GM12873 (cell line): ENCODE measurements around the gene CTNNA2.

Experiments
- TF ChIP-seq, protein P1 (sequence below): IDR thresholded peaks from 2 replicates; pipeline ENCODE4 v1.5.1; 2012; ENCODE audit warnings: low read depth, mild to moderate bottlenecking, moderate library complexity, low read length, control low read depth; ENCODE audit not compliant: insufficient read depth; ENCODE audit errors: missing control alignments

CTNNA2 gene

DNA sequence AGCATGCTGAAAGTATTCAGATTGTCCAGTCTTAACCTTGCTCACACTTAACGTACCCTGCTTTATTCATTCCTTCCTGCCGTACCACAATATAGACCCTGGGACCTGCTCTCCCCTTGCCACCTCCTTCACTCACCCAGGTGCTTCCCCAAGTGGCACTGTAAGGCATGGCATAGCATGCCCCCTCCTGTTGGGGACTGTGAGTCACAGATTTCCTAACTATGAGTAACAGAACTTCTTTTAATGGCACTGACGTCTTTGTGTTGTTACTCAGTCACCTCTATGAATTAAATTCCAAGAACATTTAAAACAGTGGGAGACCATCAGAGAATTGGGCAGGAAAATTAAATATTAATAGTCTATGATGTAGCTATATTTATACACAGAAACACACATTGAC is 117.2 kb downstream of the CTNNA2 start:
- TF ChIP-seq, protein P1, sequence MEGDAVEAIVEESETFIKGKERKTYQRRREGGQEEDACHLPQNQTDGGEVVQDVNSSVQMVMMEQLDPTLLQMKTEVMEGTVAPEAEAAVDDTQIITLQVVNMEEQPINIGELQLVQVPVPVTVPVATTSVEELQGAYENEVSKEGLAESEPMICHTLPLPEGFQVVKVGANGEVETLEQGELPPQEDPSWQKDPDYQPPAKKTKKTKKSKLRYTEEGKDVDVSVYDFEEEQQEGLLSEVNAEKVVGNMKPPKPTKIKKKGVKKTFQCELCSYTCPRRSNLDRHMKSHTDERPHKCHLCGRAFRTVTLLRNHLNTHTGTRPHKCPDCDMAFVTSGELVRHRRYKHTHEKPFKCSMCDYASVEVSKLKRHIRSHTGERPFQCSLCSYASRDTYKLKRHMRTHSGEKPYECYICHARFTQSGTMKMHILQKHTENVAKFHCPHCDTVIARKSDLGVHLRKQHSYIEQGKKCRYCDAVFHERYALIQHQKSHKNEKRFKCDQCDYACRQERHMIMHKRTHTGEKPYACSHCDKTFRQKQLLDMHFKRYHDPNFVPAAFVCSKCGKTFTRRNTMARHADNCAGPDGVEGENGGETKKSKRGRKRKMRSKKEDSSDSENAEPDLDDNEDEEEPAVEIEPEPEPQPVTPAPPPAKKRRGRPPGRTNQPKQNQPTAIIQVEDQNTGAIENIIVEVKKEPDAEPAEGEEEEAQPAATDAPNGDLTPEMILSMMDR: no peak

DNA sequence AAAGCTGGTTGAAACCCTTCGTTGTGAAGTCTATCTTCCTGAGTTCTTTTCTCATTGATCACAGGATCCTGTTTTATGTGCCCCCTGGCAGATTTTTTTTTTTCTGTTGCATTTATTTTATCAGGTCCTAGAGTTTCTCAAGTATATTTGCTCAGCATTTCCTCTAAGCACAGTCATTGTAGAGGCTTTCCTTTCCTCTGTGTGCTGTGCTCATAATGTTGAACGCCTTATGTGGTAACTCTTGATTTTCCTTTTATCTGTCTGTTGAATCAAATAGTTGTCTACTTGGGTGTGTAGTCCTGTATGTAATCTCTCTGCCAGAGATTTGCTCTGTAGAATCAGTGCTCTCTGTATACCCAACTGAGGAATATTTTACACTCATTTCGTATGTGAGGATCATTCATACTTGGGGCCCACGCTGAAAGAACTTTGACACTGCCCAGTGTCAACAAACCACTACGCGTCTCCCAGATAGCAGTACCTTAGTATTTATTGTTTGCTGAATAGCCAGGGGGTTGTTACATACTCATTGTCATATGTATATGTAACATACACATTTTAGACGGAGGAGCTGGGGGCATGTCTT is 118.2 kb downstream of the CTNNA2 start:
- TF ChIP-seq, protein P1: no peak

GRCh38 chr2:79638410-79638809 is 125.6 kb downstream of the CTNNA2 start:
- TF ChIP-seq, protein P1: no peak

DNA sequence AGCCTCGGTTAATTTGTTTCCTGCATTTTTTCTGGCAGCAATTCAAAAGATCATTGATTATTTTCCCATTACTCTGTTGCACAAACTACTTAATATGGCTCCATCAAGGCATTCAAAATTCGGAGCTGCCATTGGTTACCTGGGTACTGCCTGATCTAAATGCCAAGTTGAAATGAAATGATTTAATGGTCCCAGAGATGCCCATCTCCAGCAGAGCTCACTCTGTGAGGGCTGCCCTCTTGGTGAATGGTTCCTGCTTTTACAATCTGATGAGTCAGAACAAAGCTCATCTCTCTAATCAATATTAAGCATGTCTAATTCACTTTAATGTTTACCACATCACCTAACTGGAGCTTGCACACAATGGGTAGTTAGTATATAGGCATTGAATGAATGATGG is 126.1 kb downstream of the CTNNA2 start:
- TF ChIP-seq, protein P1: no peak

GRCh38 chr2:79640001-79640400 is 127.2 kb downstream of the CTNNA2 start:
- TF ChIP-seq, protein P1: no peak

- TF ChIP-seq, protein P1: no peak
Measured at GRCh38 chr2:79649531-79649930, 136.7 kb downstream of the CTNNA2 start.

DNA sequence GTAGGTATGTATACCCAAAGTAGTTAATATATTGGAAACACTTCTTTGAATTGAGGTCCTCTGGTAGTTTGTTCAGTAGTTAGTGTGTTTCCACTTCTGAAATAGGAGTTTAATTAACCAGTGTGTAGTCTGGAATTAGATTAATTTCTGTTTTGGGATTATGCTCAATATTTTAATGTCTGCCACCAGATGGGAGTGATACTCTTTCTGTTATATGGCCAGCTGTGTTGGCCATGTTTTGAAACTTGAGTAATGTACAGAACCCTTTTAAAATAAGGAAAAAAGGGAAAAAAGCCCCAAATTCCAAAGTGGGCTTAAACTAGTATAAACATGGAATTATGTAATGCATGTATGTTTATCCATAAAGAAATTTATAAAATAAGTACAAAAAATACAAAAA is 147.7 kb downstream of the CTNNA2 start:
- TF ChIP-seq, protein P1: no peak
